ENCODE results near the gene SPI1.

- no peak for TF ChIP-seq POLR2A (IDR thresholded peaks at IDR 0.05; ENCODE audit: low read depth, low read length)
- no peak for TF ChIP-seq PAX5 (IDR thresholded peaks at IDR 0.05; ENCODE audit: insufficient read depth, low read length, severe bottlenecking)
These were observed 16.9 kb downstream of the SPI1 start for GRCh38 chr11:47361419-47361818.

Data from GM12891 (cell line).